LoVo (cell line): Measurements from ENCODE around the gene CBX4.

ENCODE experiments used
- DNase-seq: peaks from one replicate; pipeline ENCODE4 v3.0.0-alpha.2; 2016; ENCODE audit warnings: low spot score

Gene CBX4

GRCh38 chr17:79841369-79842135, 2.3 kb upstream of the CBX4 start:
- DNase-seq, result no peak

GRCh38 chr17:79840989-79841286, 1.7 kb upstream of the CBX4 start:
- DNase-seq, result no peak

GRCh38 chr17:79840269-79840988, 1.2 kb upstream of the CBX4 start:
- DNase-seq, result no peak

- DNase-seq, result no peak
These were observed 542 bp downstream of the CBX4 start for GRCh38 chr17:79838522-79839274.

GRCh38 chr17:79837888-79838521, 1.2 kb downstream of the CBX4 start:
- DNase-seq, result no peak

GRCh38 chr17:79836972-79837887, 2.0 kb downstream of the CBX4 start:
- DNase-seq, result no peak

- no peak for DNase-seq
These were observed 2.7 kb downstream of the CBX4 start for GRCh38 chr17:79836510-79836971.

GRCh38 chr17:79835953-79836509, 3.2 kb downstream of the CBX4 start:
- no peak for DNase-seq

- DNase-seq, result no peak
These were observed 3.8 kb downstream of the CBX4 start for GRCh38 chr17:79835470-79835899.

- no peak for DNase-seq
These were observed 4.4 kb downstream of the CBX4 start for GRCh38 chr17:79834565-79835469.

- DNase-seq, result no peak
These were observed 5.3 kb downstream of the CBX4 start for GRCh38 chr17:79833744-79834564.

- DNase-seq, result no peak
These were observed 6.2 kb downstream of the CBX4 start for GRCh38 chr17:79833110-79833450.

- no peak for DNase-seq
These were observed 6.8 kb downstream of the CBX4 start for GRCh38 chr17:79832218-79833109.

GRCh38 chr17:79831265-79832217, 7.7 kb downstream of the CBX4 start:
- DNase-seq, result no peak

GRCh38 chr17:79830763-79831264, 8.4 kb downstream of the CBX4 start:
- no peak for DNase-seq

- no peak for DNase-seq
These were observed 8.9 kb downstream of the CBX4 start for GRCh38 chr17:79830303-79830702.

- no peak for DNase-seq
These were observed 9.8 kb downstream of the CBX4 start for GRCh38 chr17:79829457-79829856.
